Fibroblast of skin of back (primary cell): ENCODE data around the gene MUC12.
A peak's percentile ranks its signal among the peaks of the same experiment; 100 is the strongest.
"Not testable (repeated sequence)": the region's sequence is repeated elsewhere in the genome, so short reads cannot be mapped to it uniquely, and the experiment has no call there.

Experiments
- DNase-seq: peaks from one replicate; pipeline ENCODE4 v3.0.0-alpha.2; 2013

Gene MUC12

GRCh38 chr7:100962537-100962936 lies 6.8 kb upstream of the MUC12 start:
- DNase-seq = no peak

- no peak for DNase-seq
Measured at GRCh38 chr7:100963386-100963785, 6.0 kb upstream of the MUC12 start.

GRCh38 chr7:100963874-100964273 lies 5.5 kb upstream of the MUC12 start:
- no peak for DNase-seq

- DNase-seq = no peak
Measured at GRCh38 chr7:100964630-100965029, 4.7 kb upstream of the MUC12 start.

- no peak for DNase-seq
Measured at GRCh38 chr7:100965045-100965722, 4.2 kb upstream of the MUC12 start.

GRCh38 chr7:100965723-100966541 lies 3.4 kb upstream of the MUC12 start:
- peak; percentile 52 for DNase-seq

- DNase-seq = no peak
Measured at GRCh38 chr7:100966542-100967291, 2.6 kb upstream of the MUC12 start.

- DNase-seq = no peak
Measured at GRCh38 chr7:100967292-100967863, 2.0 kb upstream of the MUC12 start.

- no peak for DNase-seq
Measured at GRCh38 chr7:100968031-100968430, 1.3 kb upstream of the MUC12 start.

GRCh38 chr7:100968650-100969049 lies 715 bp upstream of the MUC12 start:
- no peak for DNase-seq

GRCh38 chr7:100971111-100972001 lies 2.0 kb downstream of the MUC12 start:
- DNase-seq = no peak

GRCh38 chr7:100972002-100972347 lies 2.6 kb downstream of the MUC12 start:
- DNase-seq = no peak

- peak; percentile 58 for DNase-seq
Measured at GRCh38 chr7:100974021-100974420, 4.7 kb downstream of the MUC12 start.

GRCh38 chr7:100975371-100975821 lies 6.0 kb downstream of the MUC12 start:
- no peak for DNase-seq

GRCh38 chr7:100978300-100978699 lies 8.9 kb downstream of the MUC12 start:
- DNase-seq = no peak

GRCh38 chr7:100983451-100984187 lies 14.3 kb downstream of the MUC12 start:
- peak; percentile 61 for DNase-seq

GRCh38 chr7:100984241-100984918 lies 15.0 kb downstream of the MUC12 start:
- not testable (repeated sequence) for DNase-seq

GRCh38 chr7:100985033-100985797 lies 15.8 kb downstream of the MUC12 start:
- not testable (repeated sequence) for DNase-seq

GRCh38 chr7:100991631-100992030 lies 22.3 kb downstream of the MUC12 start:
- DNase-seq = no peak

GRCh38 chr7:100992280-100992679 lies 22.9 kb downstream of the MUC12 start:
- not testable (repeated sequence) for DNase-seq
